Measurements from ENCODE around the gene PTPN9.

GRCh38 chr15:75551091-75551490 is 28.0 kb downstream of the PTPN9 start:
- TF ChIP-seq CTCF (IDR thresholded peaks at IDR 0.05), result no peak
- no peak for TF ChIP-seq POLR2A (IDR thresholded peaks at IDR 0.05)
